ENCODE data around the gene TRIP10. TPM values are rescaled to one million over a fixed set of nuclear protein-coding genes. Genes with fewer than 3 reads are reported as not detected.
A peak's percentile ranks its signal among the peaks of the same experiment; 100 is the strongest.

The TRIP10 gene
- total RNA-seq, 4 donors from 2014 or later = 48.9 to 65.8 (median 58.8) TPM

DNA sequence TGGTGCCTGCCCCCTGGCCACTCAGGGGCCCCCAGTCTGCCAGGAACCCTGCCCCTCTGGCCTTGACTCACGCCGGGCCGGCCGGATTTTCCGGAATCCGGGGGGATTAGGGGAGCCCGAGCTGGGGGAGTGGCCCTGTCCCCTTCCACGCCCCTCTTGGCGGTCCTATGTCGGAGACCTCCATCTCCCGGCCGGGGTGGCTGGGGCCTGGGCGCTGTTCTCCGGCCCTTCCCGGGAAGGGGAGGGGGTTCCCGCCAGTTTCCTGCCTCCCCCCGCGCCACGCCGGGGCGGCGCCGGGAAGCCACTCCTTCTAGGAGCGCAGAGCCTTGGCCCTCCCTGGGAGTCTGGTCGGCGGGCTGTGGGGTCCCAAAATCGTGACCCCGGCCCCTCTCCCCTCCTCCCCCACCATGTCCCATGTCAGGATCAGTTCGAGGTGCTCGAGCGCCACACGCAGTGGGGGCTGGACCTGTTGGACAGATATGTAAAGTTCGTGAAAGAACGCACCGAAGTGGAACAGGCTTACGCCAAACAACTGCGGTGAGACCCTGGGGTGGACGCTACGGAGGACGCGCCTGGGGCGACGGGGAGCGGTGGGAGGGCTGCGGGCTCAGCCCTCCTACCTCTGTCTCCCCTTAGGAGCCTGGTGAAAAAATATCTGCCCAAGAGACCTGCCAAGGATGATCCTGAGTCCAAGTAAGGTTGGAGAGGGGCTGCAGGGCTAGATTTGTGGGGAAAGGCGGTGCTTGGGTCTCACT is 1.3 kb downstream of the TRIP10 start:
- intact Hi-C loops (cut with DNase I) = no loop called here
- Histone ChIP-seq H3K36me3 (peaks cover 4 to 6% of the 10 kb centered on the region in 2 donors), H3K9me3 (no peaks in the 10 kb centered on the region), H3K4me1 (peaks cover 54 to 55% of the 10 kb centered on the region in 2 donors), H3K27ac (peak overlapping the region; percentile 60 to 87 (median 77)), H3K4me3 (replicated peaks in 1 of 3) (peak overlapping the region; percentile 43 to 90 (median 86)), H3K27me3 (no peaks in the 10 kb centered on the region)
- 0 to 12% methylated on average over 13 to 26 of the region's 46 CpGs for WGBS, 2 donors
- TF ChIP-seq POLR2A (IDR thresholded peaks at IDR 0.05) = peak in 1 of 2 donors; percentile 55
- TF ChIP-seq, protein P1, sequence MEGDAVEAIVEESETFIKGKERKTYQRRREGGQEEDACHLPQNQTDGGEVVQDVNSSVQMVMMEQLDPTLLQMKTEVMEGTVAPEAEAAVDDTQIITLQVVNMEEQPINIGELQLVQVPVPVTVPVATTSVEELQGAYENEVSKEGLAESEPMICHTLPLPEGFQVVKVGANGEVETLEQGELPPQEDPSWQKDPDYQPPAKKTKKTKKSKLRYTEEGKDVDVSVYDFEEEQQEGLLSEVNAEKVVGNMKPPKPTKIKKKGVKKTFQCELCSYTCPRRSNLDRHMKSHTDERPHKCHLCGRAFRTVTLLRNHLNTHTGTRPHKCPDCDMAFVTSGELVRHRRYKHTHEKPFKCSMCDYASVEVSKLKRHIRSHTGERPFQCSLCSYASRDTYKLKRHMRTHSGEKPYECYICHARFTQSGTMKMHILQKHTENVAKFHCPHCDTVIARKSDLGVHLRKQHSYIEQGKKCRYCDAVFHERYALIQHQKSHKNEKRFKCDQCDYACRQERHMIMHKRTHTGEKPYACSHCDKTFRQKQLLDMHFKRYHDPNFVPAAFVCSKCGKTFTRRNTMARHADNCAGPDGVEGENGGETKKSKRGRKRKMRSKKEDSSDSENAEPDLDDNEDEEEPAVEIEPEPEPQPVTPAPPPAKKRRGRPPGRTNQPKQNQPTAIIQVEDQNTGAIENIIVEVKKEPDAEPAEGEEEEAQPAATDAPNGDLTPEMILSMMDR (IDR thresholded peaks at IDR 0.05) = no peak
- peak; percentile 39 to 59 for DNase-seq

DNA sequence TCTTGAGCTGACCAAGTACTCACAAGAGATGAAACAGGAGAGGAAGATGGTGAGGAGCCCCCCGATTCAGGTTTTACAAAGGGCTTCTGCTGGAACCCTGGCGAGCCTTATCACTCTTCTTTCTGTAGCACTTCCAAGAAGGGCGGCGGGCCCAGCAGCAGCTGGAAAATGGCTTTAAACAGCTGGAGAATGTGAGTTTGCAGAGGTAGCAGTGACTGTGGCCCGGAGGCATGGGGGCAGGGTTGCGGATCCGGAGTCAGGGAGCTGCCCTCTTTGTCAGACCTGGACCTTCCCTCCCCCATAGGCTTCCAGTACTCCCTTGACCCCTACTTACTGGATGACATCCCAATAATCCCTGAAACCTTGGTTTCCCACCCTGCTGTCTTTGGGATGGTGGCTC is 3.6 kb downstream of the TRIP10 start:
- Histone ChIP-seq H3K27ac (peak overlapping the region in 1 of 3 donors; percentile 89), H3K4me3 (replicated peaks in 1 of 3) (no peak overlapping the region), H3K4me1 (peaks cover 45% of the 10 kb centered on the region in 2 donors), H3K36me3 (peaks cover 22 to 27% of the 10 kb centered on the region in 2 donors), H3K9me3 (no peaks in the 10 kb centered on the region), H3K27me3 (no peaks in the 10 kb centered on the region)
- intact Hi-C loops (cut with DNase I) = no loop called here
- WGBS, 2 donors = 91 to 94% methylated on average over 7 of the region's 7 CpGs
- no peak for DNase-seq
- TF ChIP-seq, protein P1 (IDR thresholded peaks at IDR 0.05) = no peak
- no peak for TF ChIP-seq POLR2A (IDR thresholded peaks at IDR 0.05)

DNA sequence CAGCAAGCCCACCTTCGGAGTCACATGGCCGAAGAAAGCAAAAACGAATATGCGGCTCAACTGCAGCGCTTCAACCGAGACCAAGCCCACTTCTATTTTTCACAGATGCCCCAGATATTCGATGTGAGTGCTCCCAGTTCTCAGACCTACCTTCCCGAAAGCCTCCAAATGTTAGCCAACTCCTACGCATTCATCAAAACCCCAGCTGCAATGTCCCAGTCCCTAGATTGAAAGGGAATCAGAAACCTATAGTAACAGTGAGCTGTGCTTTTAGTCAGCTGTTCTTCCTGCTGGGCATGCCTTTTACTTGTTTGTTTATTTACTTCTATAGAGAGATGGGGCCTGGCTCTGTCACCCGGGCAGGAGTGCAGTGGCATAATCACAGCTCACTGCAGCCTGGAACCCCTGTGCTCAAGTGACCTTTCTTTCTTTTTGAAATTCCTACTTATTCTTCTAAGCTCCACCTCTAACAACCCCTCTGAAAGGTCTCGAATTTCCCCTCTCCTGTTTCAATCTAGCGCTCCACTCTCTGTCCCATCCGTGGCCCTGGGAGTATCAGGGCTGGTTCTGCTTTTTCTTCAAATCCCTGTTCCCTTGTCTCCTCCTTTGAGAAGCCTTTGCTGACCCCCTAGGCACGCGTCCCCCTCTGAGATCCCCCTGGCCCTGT is 4.4 kb downstream of the TRIP10 start:
- DNase-seq = no peak
- peak overlapping the region; percentile 86 to 94 (median 89) for H3K27ac ChIP-seq
- H3K36me3 ChIP-seq = peaks cover 30 to 34% of the 10 kb centered on the region in 2 donors
- 78 to 83% methylated on average over 15 of the region's 15 CpGs for WGBS, 2 donors
- H3K27me3 ChIP-seq = no peaks in the 10 kb centered on the region
- TF ChIP-seq, protein P1 (IDR thresholded peaks at IDR 0.05) = no peak
- no peak for TF ChIP-seq POLR2A (IDR thresholded peaks at IDR 0.05)
- no peak overlapping the region for H3K4me3 ChIP-seq (replicated peaks in 1 of 3)
- H3K4me1 ChIP-seq = peaks cover 37% of the 10 kb centered on the region in 2 donors
- no peaks in the 10 kb centered on the region for H3K9me3 ChIP-seq
- intact Hi-C loops (cut with DNase I) = no loop called here

DNA sequence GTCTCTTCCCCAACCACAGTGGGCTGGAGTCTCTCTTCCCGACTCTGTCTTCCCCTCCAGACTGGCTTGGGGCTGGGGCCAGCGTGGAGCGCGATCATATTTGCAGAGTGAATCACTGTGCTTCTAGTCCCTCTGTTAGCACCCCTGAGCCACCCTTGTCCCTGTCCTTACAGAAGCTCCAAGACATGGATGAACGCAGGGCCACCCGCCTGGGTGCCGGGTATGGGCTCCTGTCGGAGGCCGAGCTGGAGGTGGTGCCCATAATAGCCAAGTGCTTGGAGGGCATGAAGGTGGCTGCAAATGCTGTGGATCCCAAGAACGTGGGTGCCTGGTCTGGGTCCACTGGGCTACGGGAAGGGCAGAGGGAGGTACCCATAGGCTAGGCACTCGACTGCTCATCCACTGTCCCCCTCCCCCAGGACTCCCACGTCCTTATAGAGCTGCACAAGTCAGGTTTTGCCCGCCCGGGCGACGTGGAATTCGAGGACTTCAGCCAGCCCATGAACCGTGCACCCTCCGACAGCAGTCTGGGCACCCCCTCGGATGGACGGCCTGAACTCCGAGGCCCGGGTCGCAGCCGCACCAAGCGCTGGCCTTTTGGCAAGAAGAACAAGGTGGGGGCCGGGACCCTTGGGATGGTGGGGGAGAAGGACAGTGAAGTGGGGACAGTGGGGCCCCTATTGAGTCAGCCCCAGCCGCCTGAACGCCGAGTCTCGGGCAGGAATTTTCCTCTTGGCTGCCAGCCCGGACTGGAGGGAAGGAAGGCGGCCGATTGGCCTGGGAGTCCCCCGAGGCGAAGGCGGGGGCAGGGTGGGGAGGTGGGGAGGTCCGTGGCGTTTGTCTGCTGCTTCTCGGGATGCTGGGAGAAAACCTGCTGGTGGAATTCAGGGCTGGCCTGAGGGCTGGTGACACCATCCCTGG is 5.2 kb downstream of the TRIP10 start:
- H3K4me1 ChIP-seq = peaks cover 33 to 34% of the 10 kb centered on the region in 2 donors
- no peak overlapping the region for H3K4me3 ChIP-seq (replicated peaks in 1 of 3)
- TF ChIP-seq, protein P1 (IDR thresholded peaks at IDR 0.05) = peak in 2 of 6 experiments; percentile 6 to 25
- peak in 1 of 2 donors; percentile 29 for TF ChIP-seq POLR2A (IDR thresholded peaks at IDR 0.05)
- H3K27ac ChIP-seq = peak overlapping the region; percentile 86 to 94 (median 89)
- H3K27me3 ChIP-seq = no peaks in the 10 kb centered on the region
- H3K9me3 ChIP-seq = no peaks in the 10 kb centered on the region
- H3K36me3 ChIP-seq = peaks cover 38 to 40% of the 10 kb centered on the region in 2 donors
- WGBS, 2 donors = 19 to 34% methylated on average over 20 to 38 of the region's 41 CpGs
- DNase-seq = peak; percentile 96 to 98
- intact Hi-C loops (cut with DNase I) = no loop called here

All from thyroid gland (tissue), 4 donors.